Peyer's patch (tissue), 4 donors: Measurements from ENCODE around the gene KIAA0930. TPM values are rescaled to one million over a fixed set of nuclear protein-coding genes. Genes with fewer than 3 reads are reported as not detected.

ENCODE experiments used
- DNase-seq, 3 donors: peaks; one replicate each; pipeline ENCODE4 v3.0.0-alpha.2; 2017 to 2019
- H3K27ac ChIP-seq, 4 donors: fragments of 200-600 bp; sonication (generic); one replicate each; pipeline ENCODE4 v1.5.1; 2016 to 2019
- H3K27me3 ChIP-seq, 2 donors: fragments of 200-600 bp; sonication (generic); one replicate each; pipeline ENCODE4 v1.5.1; 2019
- H3K36me3 ChIP-seq, 3 donors: fragments of 200-600 bp; sonication (generic); one replicate each; pipeline ENCODE4 v1.5.1; 2016 to 2019
- H3K4me1 ChIP-seq, 4 donors: fragments of 200-600 bp; sonication (generic); one replicate each; pipeline ENCODE4 v1.5.1; 2016 to 2019
- H3K4me3 ChIP-seq, 4 donors: fragments of 200-600 bp; sonication (generic); 1 replicate in 3 of 4; 2 replicates in 1 of 4; pipeline ENCODE4 v1.5.1; 2016 to 2019; ENCODE audit warnings: mild to moderate bottlenecking in 1 of 4
- H3K9me3 ChIP-seq, 4 donors: fragments of 200-600 bp; sonication (generic); one replicate each; pipeline ENCODE4 v1.5.1; 2016 to 2019; ENCODE audit warnings: mild to moderate bottlenecking in 1 of 4
- POLR2A ChIP-seq, 2 donors: fragments of 450-650 bp; IDR thresholded peaks; one replicate each; pipeline ENCODE4 v1.5.1; 2017; ENCODE audit warnings: antibody characterized with exemption in 2 of 2, mild to moderate bottlenecking in 2 of 2, moderate library complexity in 2 of 2
- total RNA-seq, 4 donors: library from RNA; depleted of rRNA; stranded (reverse); fragments of >200 nt; gene quantifications; one replicate each; pipeline ENCODE4 v1.1.0, GENCODE V29; 2016
- TF ChIP-seq, protein P1 (sequence below), 6 experiments: fragments of 450-650 bp in 4 of 6; fragments of 200-600 bp in 2 of 6; sonication (generic) in 1 of 6; IDR thresholded peaks; one replicate each; pipeline ENCODE4 v1.5.1; 2017 to 2019; ENCODE audit warnings: antibody characterized with exemption in 6 of 6, mild to moderate bottlenecking in 3 of 6, moderate library complexity in 1 of 6

The KIAA0930 gene
- total RNA-seq, 4 donors from 2014 or later = 21.2 to 41.3 (median 27.8) TPM

DNA sequence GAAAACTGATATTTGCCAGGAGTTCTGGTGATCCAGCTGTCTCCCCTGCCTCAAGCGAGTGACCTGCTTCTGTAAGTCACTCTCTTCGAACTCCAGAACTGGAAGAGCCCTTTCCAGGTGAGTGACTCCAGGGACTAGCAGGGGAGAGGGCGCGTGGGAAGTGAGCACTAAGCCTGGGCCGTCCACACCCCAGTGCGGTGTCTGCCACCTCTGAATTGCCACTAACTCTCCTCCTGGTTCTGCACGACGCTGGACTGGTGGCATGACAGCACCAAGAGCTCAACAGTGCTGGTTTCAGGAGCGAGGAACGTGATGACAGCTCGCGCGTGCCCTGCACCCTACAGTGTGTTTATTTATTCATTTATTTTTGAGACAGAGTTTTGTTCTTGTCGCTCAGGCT is 22.9 kb downstream of the KIAA0930 start:
- no peaks in the 10 kb centered on the region for H3K36me3 ChIP-seq
- H3K4me1 ChIP-seq = peaks cover 0 to 9% (median 3%) of the 10 kb centered on the region in 4 donors
- no peak for TF ChIP-seq POLR2A (IDR thresholded peaks at IDR 0.05)
- TF ChIP-seq, protein P1, sequence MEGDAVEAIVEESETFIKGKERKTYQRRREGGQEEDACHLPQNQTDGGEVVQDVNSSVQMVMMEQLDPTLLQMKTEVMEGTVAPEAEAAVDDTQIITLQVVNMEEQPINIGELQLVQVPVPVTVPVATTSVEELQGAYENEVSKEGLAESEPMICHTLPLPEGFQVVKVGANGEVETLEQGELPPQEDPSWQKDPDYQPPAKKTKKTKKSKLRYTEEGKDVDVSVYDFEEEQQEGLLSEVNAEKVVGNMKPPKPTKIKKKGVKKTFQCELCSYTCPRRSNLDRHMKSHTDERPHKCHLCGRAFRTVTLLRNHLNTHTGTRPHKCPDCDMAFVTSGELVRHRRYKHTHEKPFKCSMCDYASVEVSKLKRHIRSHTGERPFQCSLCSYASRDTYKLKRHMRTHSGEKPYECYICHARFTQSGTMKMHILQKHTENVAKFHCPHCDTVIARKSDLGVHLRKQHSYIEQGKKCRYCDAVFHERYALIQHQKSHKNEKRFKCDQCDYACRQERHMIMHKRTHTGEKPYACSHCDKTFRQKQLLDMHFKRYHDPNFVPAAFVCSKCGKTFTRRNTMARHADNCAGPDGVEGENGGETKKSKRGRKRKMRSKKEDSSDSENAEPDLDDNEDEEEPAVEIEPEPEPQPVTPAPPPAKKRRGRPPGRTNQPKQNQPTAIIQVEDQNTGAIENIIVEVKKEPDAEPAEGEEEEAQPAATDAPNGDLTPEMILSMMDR (IDR thresholded peaks at IDR 0.05) = no peak
- no peaks in the 10 kb centered on the region for H3K9me3 ChIP-seq
- no peaks in the 10 kb centered on the region for H3K27me3 ChIP-seq
- no peak for DNase-seq
- no peak overlapping the region for H3K27ac ChIP-seq
- H3K4me3 ChIP-seq = no peak overlapping the region

GRCh38 chr22:45217345-45217744 is 23.3 kb downstream of the KIAA0930 start:
- Histone ChIP-seq H3K36me3 (no peaks in the 10 kb centered on the region), H3K4me3 (no peak overlapping the region), H3K4me1 (peaks cover 0 to 9% (median 2%) of the 10 kb centered on the region in 4 donors), H3K9me3 (no peaks in the 10 kb centered on the region), H3K27me3 (no peaks in the 10 kb centered on the region), H3K27ac (no peak overlapping the region)
- DNase-seq = no peak
- TF ChIP-seq POLR2A (IDR thresholded peaks at IDR 0.05) = no peak
- TF ChIP-seq, protein P1 (IDR thresholded peaks at IDR 0.05) = no peak

DNA sequence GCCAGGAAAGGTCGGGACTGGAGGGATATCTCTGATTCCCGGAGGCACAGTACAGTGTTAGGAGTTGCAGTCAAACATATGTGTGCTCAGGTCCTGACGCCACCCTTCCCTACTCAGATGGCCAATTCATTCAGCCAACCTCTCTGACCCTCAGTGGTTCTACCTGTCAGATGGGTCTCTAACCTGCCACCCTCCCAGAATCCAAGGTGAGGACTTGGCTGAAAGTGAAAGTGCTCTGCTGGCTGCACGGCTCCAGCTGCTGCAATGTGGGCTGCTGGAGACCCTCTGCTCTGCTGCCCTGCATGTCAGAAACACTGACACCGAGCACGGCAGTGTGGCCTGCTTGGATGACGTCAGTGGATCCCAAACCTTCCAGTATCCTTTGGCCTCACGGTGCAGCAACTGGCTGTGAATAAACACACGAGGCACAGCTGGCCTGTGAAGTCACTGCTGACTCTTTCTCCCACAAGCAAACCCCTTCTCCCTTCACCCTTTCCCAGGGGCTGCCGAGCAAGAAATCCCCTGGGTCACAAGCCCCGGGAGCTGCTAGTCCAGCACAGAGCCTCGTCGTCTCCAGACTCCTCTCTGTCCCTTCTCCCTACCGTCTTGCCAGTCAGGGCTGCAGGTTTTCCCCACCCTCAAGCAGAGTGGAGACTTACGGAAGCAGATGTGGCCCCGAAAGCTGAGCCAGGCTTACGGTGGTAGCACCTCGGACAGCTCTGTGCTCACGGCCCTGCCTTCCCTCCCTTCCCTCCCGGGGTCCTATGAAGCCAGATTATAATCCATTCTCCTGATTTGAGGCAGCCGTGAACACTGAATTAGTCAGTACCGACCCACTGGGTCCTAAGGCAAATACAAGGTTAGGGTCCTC is 24.3 kb downstream of the KIAA0930 start:
- TF ChIP-seq POLR2A (IDR thresholded peaks at IDR 0.05) = no peak
- H3K36me3 ChIP-seq = no peaks in the 10 kb centered on the region
- DNase-seq = no peak
- peaks cover 0 to 14% (median 2%) of the 10 kb centered on the region in 4 donors for H3K4me1 ChIP-seq
- no peak overlapping the region for H3K27ac ChIP-seq
- H3K27me3 ChIP-seq = no peaks in the 10 kb centered on the region
- no peak overlapping the region for H3K4me3 ChIP-seq
- no peaks in the 10 kb centered on the region for H3K9me3 ChIP-seq

DNA sequence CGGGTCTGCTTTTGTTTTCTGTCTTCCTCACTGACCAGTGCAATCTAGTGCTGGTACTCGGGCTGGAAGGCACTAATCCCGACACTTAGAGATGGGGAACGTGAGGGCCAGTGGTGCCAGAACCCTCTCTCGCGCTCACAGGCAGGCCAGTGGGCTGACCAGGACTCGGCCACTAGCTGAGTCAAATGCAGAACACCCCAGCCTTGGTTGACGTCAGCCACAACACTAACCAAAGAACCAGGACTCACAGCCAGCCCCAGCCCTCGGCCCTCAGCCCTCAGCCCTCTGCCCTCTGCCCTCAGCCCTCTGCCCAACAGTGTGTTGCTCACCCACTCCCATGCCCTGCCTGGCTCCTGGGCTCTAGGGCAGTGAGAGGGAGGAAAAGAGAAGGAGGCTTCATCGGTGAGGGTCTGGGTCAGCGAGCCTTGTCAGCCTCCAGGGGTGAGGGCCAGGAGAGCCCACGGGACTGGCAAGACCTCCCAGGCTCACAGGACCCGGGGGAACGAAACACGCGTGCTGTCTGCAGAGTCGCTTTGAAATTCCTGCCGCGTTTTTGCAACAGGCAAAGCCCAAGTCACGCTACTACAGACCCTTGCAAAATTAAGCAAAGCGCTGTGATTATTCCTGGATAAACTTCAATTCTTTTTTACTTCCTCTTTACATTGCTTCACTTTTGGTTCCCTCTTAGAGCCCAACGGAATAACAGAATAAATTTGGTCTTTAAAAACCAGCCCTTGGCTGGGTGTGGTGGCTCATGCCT is 27.5 kb downstream of the KIAA0930 start:
- peaks cover 0 to 20% (median 2%) of the 10 kb centered on the region in 4 donors for H3K4me1 ChIP-seq
- peak overlapping the region in 2 of 4 donors; percentile 4 to 12 for H3K4me3 ChIP-seq

DNA sequence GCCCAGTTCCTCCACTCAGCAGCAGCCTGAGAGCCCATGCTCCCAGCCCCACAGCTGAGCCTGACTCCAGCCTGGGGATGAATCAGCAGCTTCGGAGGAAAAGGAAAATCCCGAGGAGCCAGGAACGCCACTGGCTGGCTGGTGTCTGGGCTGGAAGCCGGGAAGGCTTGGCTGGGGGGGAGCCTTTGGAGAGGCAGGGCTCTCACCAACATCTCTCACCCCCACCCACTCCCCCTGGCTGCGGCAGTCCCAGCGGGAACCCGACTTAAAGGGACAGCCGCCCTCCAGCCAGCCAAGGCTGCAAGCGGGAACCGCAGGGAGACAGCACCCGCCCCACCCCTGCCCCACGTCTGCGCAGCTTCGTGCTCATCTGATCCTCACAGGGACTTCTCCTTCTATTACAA is 28.4 kb downstream of the KIAA0930 start:
- TF ChIP-seq, protein P1 (IDR thresholded peaks at IDR 0.05) = no peak
- TF ChIP-seq POLR2A (IDR thresholded peaks at IDR 0.05) = no peak
- Histone ChIP-seq H3K9me3 (no peaks in the 10 kb centered on the region), H3K4me1 (peaks cover 0 to 20% (median 2%) of the 10 kb centered on the region in 4 donors), H3K27ac (peak overlapping the region; percentile 22 to 65 (median 56)), H3K4me3 (peak overlapping the region in 3 of 4 donors; percentile 1 to 12 (median 4)), H3K36me3 (peaks cover 0 to 15% (median 0%) of the 10 kb centered on the region in 3 donors), H3K27me3 (no peaks in the 10 kb centered on the region)
- peak; percentile 37 to 58 (median 58) for DNase-seq

More for the DNA sequence above, 27.5 kb downstream of the KIAA0930 start:
- DNase-seq = peak in 1 of 3 donors; percentile 51
- H3K9me3 ChIP-seq = no peaks in the 10 kb centered on the region
- peak overlapping the region; percentile 15 to 65 (median 56) for H3K27ac ChIP-seq
- H3K36me3 ChIP-seq = peaks cover 0 to 7% (median 0%) of the 10 kb centered on the region in 3 donors
- TF ChIP-seq, protein P1 (IDR thresholded peaks at IDR 0.05) = no peak
- no peak for TF ChIP-seq POLR2A (IDR thresholded peaks at IDR 0.05)
- H3K27me3 ChIP-seq = no peaks in the 10 kb centered on the region
